HG03565 (cell line): ENCODE results near the gene NKD2.

ENCODE experiments used
- ATAC-seq: cut with Tn5 transposase; IDR thresholded peaks from one replicate; pipeline ENCODE4 v1.9.1; 2021; ENCODE audit warnings: mild to moderate bottlenecking, moderate library complexity; ENCODE audit not compliant: unreplicated experiment

The NKD2 gene

DNA sequence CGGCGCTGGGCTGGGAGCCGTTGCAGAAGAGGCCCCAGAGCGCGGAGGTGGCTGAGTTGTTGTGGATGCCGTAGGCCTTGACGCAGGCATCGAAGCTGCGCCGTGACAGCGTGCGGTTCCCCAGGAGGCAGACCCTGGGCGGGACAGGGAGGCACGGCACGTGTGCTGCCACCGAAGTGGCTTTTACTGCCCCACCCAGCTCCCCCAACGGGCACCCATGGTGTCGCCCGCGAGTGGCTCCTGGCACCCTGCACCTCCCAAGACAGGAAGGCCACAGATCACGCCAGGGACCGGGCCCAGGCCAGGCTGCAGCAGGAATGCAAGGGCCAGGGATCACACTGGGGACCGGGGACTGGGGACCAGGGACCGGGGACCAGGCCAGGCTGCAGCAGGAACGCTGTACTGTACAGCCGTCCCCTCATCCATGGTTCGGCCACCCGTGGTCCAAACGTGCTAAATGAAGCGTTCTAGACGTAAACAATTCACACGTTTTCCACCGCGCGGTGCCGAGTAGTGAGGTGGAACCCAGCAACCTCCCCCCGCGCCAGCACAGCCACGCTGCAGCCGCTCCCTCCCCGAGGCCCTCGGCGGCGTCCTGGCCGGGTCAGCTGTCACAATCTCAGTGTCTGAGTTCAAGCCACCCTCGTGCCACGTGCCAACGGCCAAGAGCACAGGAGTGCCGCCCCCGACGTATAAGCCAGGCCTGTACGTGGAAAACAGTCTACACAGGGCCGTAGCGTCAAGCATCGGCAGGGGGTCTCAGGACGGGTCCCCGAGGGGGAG lies 75.4 kb downstream of the NKD2 start:
- no peak for ATAC-seq

DNA sequence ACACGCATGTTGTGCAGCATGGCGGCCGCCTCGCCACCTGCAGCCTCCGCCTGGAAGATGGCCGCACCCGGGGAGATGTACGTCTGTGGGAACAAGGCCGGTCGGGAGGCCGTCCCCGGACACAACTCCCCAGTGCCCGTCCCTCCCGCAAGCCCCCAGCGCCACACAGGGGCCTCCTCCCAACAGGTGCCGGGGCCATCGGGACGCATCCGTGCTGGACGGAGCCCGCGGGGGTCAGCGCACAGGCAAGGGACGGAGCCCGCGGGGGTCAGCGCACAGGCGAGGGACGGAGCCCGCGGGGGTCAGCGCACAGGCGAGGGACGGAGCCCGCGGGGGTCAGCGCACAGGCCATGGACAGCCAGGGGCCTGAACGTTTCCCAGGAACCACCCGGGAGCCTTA lies 76.8 kb downstream of the NKD2 start:
- ATAC-seq: no peak

DNA sequence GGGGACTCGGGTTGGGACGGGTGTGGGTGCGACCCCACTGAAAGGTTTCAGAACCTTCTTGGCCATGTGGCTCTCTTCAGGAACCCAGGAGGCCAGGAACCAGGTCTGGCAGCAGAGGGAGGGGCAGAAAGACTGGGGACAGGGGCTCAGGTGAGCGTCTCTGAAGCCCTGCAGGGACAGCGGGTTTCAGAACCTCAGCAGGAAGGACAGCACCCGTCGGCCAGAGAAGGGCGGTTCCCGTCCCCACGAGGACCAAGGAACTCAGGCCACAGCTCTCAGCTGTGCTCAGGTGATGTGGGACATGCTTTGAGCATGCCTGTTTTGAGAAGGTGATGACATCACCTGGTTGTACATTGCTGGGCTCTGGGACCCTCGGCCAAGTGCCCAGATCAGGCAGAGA lies 77.5 kb downstream of the NKD2 start:
- no peak for ATAC-seq

DNA sequence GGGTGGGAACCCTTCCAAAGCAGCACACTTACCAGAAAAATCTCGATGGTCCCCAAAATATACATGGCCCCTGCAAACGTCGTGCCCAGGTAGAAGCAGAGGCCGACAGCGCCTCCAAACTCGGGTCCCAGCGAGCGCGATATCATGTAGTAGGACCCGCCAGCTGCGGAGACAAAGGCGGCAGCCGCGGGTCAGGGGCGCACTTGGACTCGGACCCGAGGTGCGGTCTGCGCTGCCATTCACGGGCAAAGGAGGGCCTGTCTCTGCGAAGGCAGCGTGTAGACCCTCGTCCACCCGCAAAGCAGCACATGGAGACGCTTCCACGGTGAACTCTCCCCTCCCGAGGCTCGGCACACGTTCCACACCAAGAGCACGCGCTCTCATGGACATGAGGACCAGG lies 78.3 kb downstream of the NKD2 start:
- no peak for ATAC-seq

DNA sequence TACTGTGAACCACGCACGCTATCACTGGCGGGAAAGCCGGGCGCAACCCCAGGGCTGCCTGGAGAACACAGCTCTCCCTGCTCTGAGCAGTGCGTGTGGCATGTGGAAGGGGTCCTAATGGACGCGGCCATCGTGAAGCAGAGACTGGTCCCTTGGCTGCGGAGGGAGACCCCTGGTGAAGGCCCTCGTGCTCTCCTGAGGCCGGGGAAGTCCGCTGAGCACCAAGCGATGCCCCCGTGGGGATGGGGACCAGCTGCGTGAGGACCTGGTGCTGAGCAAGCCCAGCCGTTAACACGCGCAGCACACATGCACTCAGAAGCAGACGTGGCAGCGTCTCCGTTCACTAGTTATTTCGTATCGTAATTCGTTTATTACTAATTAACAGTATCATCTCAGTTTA lies 78.8 kb downstream of the NKD2 start:
- no peak for ATAC-seq

DNA sequence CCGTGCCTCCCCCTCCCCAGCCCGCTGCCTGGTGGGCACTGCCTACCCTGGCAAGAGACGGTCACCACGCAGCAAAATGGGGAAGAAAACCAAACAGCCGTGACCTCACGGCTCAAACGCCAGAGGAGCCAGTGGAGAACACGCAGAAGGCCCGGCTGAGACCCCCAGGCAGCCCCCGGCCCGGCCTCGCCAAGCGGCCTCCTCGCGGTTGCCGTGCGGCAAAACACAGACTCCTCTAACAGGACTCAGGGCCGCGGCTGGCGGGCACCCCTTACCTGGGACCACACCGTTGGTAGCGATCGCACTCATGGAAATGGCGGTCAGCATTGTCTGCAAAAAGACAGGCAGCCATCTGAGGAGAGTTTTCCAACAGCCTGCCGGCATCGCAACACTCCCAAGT lies 79.4 kb downstream of the NKD2 start:
- no peak for ATAC-seq
